Fibroblast of skin of back (primary cell): ENCODE measurements around the gene CLEC5A.
"Not testable (repeated sequence)": the region's sequence is repeated elsewhere in the genome, so short reads cannot be mapped to it uniquely, and the experiment has no call there.

Experiments used
- DNase-seq: peaks from one replicate; pipeline ENCODE4 v3.0.0-alpha.2; 2013

The CLEC5A gene

DNA sequence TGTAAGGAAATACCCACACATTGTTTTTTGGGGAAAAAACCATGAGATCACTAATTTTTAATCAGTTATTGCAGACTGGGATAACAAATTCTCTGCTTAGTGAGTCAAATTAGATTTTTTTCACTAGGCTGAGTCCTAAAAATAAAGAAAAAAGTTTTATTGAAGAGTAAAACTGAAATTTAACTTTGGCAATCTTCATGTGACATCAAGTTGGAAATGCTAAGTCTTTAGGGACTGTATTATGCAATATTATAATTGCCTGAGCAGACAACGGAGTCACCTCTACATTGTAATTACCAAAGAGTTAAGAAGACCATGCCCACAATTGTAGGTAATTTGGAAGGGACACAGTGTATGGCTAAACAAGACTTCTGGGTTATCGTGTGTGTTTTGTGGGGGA is 2.2 kb upstream of the CLEC5A start:
- no peak for DNase-seq

DNA sequence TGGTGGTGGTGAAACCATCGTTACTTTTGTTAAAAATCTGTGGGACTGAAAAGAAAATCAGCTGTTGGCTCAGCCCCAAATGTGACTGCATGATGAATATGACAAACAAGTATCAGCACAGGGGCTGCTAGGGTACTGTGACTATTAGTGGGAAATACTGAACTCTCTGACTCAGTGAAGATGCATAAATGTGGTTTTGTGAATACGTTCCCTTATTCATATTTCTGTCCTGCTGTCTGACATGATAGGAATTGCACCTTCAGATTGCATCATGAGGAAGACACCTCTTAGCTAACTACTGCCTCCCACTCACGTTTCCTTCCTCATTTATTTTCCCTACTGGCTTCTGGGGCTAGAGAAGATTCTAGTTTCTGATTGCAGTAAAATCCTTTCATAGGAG is 1.4 kb downstream of the CLEC5A start:
- DNase-seq, result peak; percentile 16

DNA sequence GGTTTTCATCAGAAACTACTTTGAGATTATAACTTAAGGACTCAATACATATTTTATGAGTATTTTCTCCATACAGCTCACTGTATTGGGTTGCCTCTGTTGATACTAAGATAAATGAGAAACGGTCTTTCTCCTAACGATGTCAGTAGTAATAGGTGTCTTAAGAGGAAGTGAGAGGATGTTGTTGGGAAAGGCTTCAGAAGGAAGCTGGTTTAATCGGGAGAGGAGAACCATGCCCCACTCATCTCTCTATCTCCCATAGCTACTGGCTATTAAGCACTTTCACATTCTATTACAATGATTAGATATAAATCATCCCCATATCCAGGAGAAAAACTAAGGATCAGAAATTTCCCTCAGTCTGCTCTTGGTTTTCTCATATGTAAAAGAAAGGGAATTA is 2.0 kb downstream of the CLEC5A start:
- no peak for DNase-seq

DNA sequence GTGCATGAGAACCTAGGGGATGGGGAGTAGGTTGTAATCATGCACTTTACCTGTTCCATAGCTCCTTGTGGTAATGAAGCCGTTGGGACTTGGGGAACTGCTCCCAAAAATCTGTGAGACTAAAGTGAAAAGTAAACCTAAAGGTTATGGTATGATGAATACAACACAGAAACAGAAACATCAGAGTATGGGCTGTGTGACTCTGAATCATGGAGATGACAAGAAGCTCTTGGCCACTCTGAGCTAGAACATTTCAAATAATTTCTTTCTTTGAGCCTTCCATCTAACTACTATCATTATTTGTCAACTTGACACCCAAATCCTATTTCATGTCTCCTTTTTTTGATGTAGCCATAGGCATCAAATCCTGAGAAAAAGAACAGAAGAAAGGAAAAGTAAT is 2.9 kb downstream of the CLEC5A start:
- DNase-seq, result no peak

DNA sequence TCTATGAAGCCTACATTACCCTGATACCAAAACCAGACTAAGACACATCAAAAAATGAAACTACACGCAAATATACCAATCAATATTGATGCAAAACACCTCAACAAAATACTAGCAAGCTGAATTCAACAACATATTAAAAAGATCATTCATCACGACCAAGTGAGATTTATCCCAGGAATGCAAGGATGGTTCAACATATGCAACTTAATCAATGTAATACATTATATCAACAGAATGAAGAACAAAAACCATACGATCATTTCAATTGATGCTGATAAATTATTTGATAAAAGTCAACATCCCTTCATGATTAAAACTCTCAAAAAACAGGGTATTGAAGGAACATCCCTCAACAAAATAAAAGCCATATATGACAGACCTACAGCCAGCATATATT is 5.7 kb downstream of the CLEC5A start:
- DNase-seq, result no peak

DNA sequence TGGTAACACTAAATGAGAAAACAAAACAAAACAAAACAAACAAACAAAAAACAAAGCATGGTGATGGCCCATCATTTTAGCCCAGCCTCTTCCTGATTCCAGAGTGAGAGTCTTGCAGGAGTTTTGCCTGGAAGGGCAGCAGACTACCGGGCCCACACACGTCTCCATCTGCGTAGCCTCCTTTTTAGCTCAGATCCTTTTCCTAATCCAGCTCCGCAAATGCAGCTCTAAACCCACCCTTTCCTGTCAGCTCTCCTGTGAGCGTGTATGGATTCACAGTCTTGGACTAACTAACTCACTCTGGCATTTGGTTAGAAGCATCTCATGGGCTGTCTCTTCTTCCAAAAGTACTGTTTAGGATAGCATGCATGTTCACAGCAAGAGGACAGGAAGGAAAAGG is 16.6 kb downstream of the CLEC5A start:
- DNase-seq, result no peak

DNA sequence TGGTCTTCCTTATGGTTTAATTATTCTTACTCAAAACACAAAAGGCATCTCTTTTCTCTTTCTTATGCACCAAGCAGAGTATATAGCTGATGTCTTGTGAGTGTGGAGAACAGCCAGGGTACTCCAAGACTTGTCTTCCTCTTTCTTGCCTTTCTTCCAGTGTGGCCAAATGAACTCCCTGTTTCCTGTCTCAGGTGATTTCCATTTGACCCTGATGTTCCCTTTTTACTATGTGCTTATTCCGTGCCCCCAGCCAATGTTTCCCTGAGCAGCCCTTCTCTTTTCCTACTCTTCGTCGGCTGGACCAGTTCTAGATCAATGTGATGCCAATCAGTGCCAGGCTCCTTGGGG is 18.0 kb downstream of the CLEC5A start:
- DNase-seq, result no peak

DNA sequence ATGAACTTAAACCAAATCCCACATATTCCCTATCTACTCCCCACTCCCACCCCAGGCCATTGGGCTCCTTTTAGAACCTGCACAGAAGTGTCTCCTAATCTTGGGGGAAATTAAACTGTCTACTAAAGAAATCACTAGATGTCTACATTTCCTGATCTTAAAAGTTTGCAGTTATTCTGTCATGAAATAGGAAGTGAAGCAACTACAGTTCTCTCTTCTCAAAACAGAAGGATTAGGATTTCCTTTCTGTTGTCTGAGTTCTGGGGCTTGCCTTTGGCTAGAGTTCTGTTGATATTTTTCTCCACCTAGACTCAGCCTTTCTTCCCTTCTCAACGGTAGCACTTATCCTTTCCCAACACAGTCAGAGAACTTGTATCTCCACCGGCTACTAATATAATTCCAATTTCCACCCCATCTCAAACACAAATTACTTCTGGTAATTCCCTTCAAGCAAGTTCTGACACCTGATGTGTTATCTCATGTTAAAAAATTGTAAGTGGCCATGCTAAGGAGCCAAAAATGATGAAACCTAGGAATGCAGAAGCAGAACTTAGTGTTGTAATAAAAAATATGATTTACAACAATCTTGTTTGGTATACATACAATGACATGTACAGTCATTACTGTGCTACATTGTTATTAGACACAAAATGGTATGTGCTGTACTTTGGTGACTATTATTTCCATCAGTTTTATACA is 18.5 kb downstream of the CLEC5A start:
- no peak for DNase-seq

DNA sequence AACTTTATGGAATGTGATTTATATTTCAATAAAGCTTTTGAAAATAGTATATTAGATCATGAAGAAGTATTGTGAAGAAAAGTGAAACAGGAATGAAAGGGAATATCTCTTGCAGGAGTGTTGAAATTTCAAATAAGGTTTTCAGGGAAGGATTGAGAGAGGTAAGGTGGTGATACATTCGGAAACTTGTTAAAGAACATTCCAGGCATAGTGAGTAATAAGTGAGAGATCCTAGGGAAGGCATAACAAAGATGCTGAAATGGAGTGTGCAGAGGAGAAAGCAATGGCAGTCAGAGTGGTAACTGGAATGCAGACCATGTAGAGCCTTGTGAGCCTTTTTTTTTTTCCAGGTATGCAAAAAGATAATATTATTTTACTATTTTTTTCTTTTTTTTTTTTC is 26.5 kb downstream of the CLEC5A start:
- no peak for DNase-seq

DNA sequence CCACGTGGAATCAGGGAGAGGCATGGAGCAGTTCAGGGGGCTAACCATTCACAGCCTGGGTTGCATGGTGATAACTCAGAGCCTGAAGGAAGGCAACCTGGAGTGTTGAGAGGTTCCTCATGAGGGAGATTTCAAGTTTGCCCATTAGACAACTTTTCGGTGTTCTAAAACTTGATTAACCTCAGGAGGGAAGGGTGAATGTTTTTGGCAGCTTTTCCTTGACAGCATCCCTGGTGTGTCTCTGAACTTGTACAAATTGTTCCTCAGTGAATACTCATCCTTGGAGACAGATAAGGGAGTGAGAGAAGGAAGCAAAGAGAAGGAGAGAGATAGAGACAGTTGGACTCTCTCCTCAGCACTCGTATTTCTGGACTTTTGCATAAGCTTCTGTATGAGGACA is 30.7 kb downstream of the CLEC5A start, which contains the start of gene OR9A4:
Gene OR9A4, plus strand, starts transcription at position 301 of the 400 bp plus-strand sequence. CDS start 2,477 bp downstream, outside the sequence.
- no peak for DNase-seq

DNA sequence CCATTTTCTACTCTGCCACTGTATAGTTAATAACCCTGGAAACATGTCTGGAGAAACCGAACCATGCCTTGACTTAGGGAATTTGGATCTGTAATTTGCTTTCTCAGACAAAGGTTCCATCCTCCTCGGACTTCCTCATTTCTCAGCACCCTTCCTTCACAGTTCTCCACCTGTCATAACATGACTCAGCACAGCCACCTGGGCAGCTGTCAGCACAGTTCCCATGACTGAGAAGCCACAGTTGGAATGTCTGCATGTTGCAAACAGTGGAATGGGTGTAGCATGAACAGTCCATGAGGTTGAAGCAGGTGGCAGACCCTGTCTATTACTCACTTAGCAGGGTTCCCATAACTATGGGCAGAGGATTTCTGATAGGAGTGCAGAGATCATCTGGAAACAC is 31.2 kb downstream of the CLEC5A start:
- DNase-seq, result no peak

DNA sequence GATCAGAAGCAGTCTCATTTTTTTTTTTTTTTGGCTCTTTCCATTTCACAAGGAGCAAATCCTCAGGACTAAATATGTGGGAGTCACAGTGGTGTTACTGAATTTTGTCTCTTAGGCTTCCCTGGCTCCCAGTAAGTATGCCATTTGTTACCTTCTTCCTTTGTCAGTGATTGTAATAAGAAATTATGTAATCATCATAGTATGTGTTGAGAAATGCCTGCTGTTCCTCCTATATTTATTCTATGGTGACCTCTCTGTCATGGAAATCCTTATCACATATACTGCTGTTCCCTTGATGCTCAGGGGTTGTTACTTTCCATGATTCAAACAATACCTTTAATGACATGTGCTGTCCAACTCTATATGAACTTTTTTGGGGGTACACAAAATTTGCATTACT is 35.4 kb downstream of the CLEC5A start:
- DNase-seq, result no peak

DNA sequence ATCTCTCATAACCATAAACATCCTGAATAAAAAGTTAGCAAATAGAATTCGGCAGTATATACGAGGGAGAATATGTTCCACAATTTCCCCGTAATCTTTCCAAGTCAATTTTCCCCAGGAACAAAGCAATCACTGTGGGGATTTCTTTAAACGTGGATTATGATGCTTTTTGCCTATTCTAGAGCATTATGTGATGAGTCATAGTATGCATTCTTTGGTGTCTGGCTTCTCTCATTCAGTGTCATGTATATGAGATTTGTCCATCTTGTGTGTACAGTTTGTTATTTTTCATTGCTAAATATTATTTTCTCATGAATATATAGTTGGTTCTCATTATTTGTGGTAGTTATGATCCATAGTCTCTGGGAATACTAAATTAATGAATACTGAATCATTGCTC is 40.5 kb downstream of the CLEC5A start:
- no peak for DNase-seq

DNA sequence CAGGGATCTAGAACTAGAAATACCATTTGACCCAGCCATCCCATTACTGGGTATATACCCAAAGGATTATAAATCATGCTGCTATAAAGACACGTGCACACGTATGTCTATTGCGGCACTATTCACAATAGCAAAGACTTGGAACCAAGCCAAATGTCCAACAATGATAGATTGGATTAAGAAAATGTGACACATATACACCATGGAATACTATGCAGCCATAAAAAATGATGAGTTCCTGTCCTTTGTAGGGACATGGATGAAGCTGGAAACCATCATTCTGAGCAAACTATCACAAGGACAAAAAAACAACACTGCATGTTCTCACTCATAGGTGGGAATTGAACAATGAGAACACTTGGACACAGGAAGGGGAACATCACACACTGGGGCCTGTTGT is 47.4 kb downstream of the CLEC5A start:
- not testable (repeated sequence) for DNase-seq

DNA sequence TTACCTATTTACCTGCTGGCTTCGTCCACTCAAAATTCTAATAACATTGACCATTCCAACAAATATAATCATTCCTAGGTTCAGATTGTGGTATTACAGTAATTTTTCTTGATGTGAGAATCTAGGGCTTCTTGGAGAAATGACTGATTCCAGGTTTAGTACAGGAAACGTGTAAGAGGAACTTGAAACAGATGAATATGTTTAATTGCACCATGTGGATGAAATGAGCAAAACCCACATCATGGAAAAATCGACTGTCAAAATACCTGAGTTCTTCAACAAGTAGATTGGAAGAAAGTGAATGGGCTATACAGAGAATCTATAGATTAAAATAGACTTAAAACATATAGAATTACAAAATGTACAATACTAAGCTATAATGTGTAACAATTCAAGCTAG is 55.4 kb downstream of the CLEC5A start:
- no peak for DNase-seq

DNA sequence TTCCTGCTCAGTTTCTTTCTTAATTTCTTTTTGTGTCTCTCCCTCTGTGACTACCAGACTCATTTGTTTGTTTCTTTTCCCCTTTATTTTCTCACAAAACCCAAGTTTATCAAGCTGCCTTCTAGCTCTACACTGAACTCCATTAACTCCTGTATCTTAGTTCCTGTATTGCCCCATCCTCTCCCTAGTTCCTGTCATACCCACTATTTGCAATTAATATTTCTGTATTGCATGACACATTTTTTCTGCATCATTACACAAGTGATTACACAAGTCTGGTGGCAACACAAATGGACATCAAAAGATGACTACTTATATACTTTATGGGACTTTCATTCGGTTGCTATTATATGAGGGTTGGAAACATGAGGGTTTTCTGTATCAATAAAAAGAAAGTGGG is 57.5 kb downstream of the CLEC5A start:
- DNase-seq, result no peak

DNA sequence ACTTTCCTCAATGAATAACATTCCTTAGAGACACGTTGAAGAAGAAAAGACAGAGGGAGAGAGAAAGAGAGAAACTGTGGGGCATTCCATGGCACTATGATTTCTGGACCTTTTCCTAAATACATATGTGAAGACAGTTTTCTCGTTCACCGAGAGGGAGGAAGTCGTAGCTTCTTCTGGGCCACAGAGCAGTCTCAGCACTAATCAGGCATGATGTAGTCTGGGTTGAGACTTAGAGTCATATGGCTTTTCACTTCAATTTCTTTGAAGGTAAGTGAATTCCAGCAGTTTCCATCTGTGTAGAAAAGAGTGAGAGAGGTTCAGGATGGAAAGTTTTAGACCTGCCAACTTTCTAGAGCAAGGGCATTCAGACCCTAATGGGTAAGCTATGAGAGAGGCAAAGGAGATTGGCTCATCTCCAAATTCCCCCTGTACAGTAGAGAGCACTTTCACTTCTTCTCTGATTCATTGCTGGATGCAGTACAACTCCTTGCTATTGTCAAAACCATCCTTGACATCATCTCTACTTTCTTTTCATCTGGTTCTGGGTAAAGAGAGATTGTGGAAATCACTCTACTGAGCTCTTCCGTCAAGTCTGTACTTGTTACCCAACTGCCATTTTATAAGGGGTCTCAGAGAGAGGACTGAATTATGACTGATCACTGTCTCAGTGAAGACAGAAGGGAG is 62.1 kb downstream of the CLEC5A start:
- DNase-seq, result no peak

DNA sequence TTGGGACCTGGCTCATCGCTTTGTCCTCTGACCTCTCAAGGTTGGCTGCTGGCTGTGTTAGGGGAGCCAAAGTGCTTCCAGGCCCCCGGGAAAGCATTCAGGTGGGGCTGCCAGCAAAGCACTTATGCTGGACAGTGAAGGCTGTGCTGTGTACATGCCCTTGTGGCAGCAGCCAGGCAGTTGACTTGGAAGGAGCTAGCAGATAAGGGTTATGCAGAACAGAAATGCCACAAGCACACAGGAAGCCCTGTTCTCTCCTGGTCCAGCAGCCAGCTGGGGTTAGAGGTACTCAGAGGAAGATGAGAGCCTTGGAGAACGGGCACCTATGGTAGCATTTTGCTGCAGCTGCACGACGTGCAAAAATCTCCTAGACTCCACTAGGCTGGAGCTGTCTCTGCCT is 65.8 kb downstream of the CLEC5A start:
- DNase-seq, result no peak

DNA sequence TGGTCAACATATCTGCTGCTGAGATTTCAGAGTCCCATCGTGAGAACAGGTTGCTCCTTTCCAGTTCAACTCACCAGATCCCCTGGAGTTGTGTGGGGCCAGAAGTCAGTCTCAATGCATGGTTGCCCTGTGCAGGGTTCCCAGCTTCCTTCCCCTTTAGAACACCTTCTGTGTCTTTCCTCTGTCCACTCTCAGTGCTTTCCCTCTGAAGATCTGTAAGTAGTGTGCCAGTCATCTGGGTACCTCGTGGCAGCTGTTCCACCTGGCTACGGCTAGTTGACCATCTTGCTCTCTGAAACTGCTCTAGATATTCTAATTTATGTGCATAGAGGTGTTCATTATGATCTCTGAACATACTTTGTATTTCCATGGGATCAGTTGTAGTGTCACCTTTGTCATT is 69.4 kb downstream of the CLEC5A start:
- no peak for DNase-seq
